Activated CD4-positive, alpha-beta memory T cell treated with anti-CD3 and anti-CD28 coated beads for 36 hours (primary cell): ENCODE data around the gene RNF114. TPM values are rescaled to one million over a fixed set of nuclear protein-coding genes. Genes with fewer than 3 reads are reported as not detected.

Experiments
- CTCF ChIA-PET: fragments of 350-600 bp; sonication (Branson Sonifier 250); formaldehyde crosslinking; loops from one replicate; lab custom pipeline; 2021; ENCODE audit warnings: antibody characterized with exemption, inconsistent platforms; lab: Charles Lee
- POLR2A ChIA-PET: fragments of 350-600 bp; sonication (Branson Sonifier 250); formaldehyde crosslinking; loops from one replicate; lab custom pipeline; 2021; ENCODE audit warnings: antibody characterized with exemption; lab: Charles Lee
- DNase-seq: peaks from one replicate; pipeline ENCODE4 v3.0.0-alpha.2; 2020
- H3K27ac Mint-ChIP-seq: one replicate; pipeline ENCODE4 v1.8.0; 2021; ENCODE audit warnings: mixed read lengths
- H3K27me3 Mint-ChIP-seq: one replicate; pipeline ENCODE4 v1.8.0; 2021; ENCODE audit warnings: mixed read lengths
- H3K36me3 Mint-ChIP-seq: one replicate; pipeline ENCODE4 v1.8.0; 2021; ENCODE audit warnings: mixed read lengths
- H3K4me1 Mint-ChIP-seq: one replicate; pipeline ENCODE4 v1.8.0; 2021; ENCODE audit warnings: low read depth, mixed read lengths
- H3K4me3 Mint-ChIP-seq: one replicate; pipeline ENCODE4 v1.8.0; 2021; ENCODE audit warnings: mild to moderate bottlenecking, mixed read lengths
- H3K9me3 Mint-ChIP-seq: one replicate; pipeline ENCODE4 v1.8.0; 2021; ENCODE audit warnings: mixed read lengths
- intact Hi-C: fragments of 100-400 bp; cut with micrococcal nuclease; formaldehyde crosslinking; loops from one replicate; pipeline ENCODE4 v1.15.1; 2023
- total RNA-seq, 2 experiments: library from RNA; stranded (reverse); gene quantifications; one replicate each; pipeline ENCODE4 v1.2.3, GENCODE V29; 2021

Gene RNF114
- total RNA-seq, 2 experiments from 2014 or later, result 72.1 to 72.4 TPM

GRCh38 chr20:49916146-49917002, 19.8 kb upstream of the RNF114 start:
- POLR2A ChIA-PET, result interaction anchor here (1.1 to 1.8 kb wide), 3 partner anchors 20 to 29 kb away, joined by 3 to 10 read pairs (median 7); partner anchors contain the start of gene RNF114
- no peaks in the 10 kb centered on the region for H3K9me3 Mint-ChIP-seq
- no peaks in the 10 kb centered on the region for H3K36me3 Mint-ChIP-seq

DNA sequence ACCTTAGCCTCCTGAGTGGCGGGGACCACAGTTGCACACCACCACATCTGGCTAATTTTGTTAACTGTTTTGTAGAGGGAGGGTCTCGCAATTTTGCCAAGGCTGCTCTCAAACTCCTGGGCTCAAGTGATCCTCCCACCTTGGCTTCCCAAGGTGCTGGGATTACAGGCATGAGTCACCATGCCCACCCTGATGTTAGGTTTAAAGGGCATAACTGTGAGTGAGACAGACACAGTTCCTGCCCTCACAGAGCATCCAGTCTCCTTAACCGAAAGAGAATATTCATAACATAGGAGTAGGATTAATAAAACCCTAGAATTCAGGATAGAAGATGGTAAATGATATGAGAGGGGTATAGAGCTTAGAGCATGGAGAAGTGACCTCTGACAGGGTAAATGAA, 17.8 kb upstream of the RNF114 start:
- H3K36me3 Mint-ChIP-seq, result no peaks in the 10 kb centered on the region
- H3K4me3 Mint-ChIP-seq, result no peak overlapping the region
- H3K9me3 Mint-ChIP-seq, result no peaks in the 10 kb centered on the region
- POLR2A ChIA-PET, result no interaction called here
- intact Hi-C loops, result no loop called here
- CTCF ChIA-PET, result interaction anchor here (0.6 kb wide), 1 partner anchor 213 kb away, joined by 3 read pairs; no protein-coding TSS in a partner anchor
- peaks cover 22% of the 10 kb centered on the region for H3K4me1 Mint-ChIP-seq
- H3K27ac Mint-ChIP-seq, result no peak overlapping the region
- no peak for DNase-seq
- peaks cover 1% of the 10 kb centered on the region for H3K27me3 Mint-ChIP-seq

More at GRCh38 chr20:49916146-49917002, 19.8 kb upstream of the RNF114 start:
- intact Hi-C loops, result no loop called here
- Mint-ChIP-seq H3K4me3 (peak overlapping the region; percentile 98), H3K27ac (peak overlapping the region; percentile 98), H3K4me1 (peaks cover 31% of the 10 kb centered on the region), H3K27me3 (no peaks in the 10 kb centered on the region)
- DNase-seq, result peak; percentile 54
- CTCF ChIA-PET, result interaction anchor here (0.9 to 3.5 kb wide), 9 partner anchors 12 to 382 kb away, joined by 3 to 16 read pairs (median 5); partner anchors contain the start of gene RNF114

- no peak for DNase-seq
- H3K27me3 Mint-ChIP-seq, result peaks cover 4% of the 10 kb centered on the region
- intact Hi-C loops, result no loop called here
- H3K4me1 Mint-ChIP-seq, result peaks cover 16% of the 10 kb centered on the region
- H3K27ac Mint-ChIP-seq, result no peak overlapping the region
- no peaks in the 10 kb centered on the region for H3K9me3 Mint-ChIP-seq
- ChIA-PET CTCF (interaction anchor here (0.6 kb wide), 1 partner anchor 214 kb away, joined by 3 read pairs; no protein-coding TSS in a partner anchor), POLR2A (no interaction called here)
- no peak overlapping the region for H3K4me3 Mint-ChIP-seq
- no peaks in the 10 kb centered on the region for H3K36me3 Mint-ChIP-seq
Measured at GRCh38 chr20:49919009-49919408, 17.2 kb upstream of the RNF114 start.

DNA sequence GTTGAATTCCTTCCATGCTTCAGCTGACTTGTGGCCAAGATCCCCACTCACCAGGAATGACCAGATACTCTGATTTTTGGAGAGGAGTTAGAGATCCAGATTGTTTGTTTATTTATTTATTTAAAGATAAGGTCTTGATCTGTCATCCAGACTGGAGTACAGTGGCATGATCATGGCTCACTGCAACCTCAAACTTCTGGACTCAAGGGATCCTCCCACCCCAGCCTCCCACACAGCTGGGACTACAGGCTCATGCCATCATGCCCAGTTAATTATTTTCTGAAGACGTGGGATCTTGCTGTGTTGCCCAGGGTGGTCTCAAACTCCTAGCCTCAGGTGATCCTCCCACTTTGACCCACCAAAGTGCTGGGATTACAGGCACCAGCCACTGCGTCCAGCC, 16.7 kb upstream of the RNF114 start:
- H3K4me3 Mint-ChIP-seq, result no peak overlapping the region
- intact Hi-C loops, result no loop called here
- no peaks in the 10 kb centered on the region for H3K36me3 Mint-ChIP-seq
- DNase-seq, result no peak
- POLR2A ChIA-PET, result no interaction called here
- H3K4me1 Mint-ChIP-seq, result peaks cover 12% of the 10 kb centered on the region
- H3K27me3 Mint-ChIP-seq, result peaks cover 4% of the 10 kb centered on the region
- no peak overlapping the region for H3K27ac Mint-ChIP-seq
- CTCF ChIA-PET, result no interaction called here
- no peaks in the 10 kb centered on the region for H3K9me3 Mint-ChIP-seq

GRCh38 chr20:49924247-49924646, 11.9 kb upstream of the RNF114 start:
- intact Hi-C loops, result no loop called here
- Mint-ChIP-seq H3K4me1 (peaks cover 5% of the 10 kb centered on the region), H3K4me3 (no peak overlapping the region), H3K27me3 (peaks cover 6% of the 10 kb centered on the region), H3K36me3 (no peaks in the 10 kb centered on the region), H3K9me3 (no peaks in the 10 kb centered on the region), H3K27ac (no peak overlapping the region)
- ChIA-PET POLR2A (no interaction called here), CTCF (interaction anchor here (0.6 to 1.0 kb wide), 2 partner anchors 79 to 314 kb away, joined by 3 to 4 read pairs; no protein-coding TSS in a partner anchor)
- DNase-seq, result no peak

GRCh38 chr20:49925901-49926454, 10.2 kb upstream of the RNF114 start:
- CTCF ChIA-PET, result interaction anchor here (0.9 to 1.9 kb wide), 3 partner anchors 11 to 145 kb away, joined by 3 to 5 read pairs (median 4); no protein-coding TSS in a partner anchor
- H3K27me3 Mint-ChIP-seq, result peaks cover 6% of the 10 kb centered on the region
- H3K9me3 Mint-ChIP-seq, result no peaks in the 10 kb centered on the region
- H3K27ac Mint-ChIP-seq, result no peak overlapping the region
- intact Hi-C loops, result loop anchor here (5.0 kb wide), 2 partner anchors 34 to 384 kb away; no protein-coding TSS in a partner anchor
- no peak overlapping the region for H3K4me3 Mint-ChIP-seq
- peaks cover 5% of the 10 kb centered on the region for H3K4me1 Mint-ChIP-seq
- H3K36me3 Mint-ChIP-seq, result no peaks in the 10 kb centered on the region
- no peak for DNase-seq
- POLR2A ChIA-PET, result no interaction called here

DNA sequence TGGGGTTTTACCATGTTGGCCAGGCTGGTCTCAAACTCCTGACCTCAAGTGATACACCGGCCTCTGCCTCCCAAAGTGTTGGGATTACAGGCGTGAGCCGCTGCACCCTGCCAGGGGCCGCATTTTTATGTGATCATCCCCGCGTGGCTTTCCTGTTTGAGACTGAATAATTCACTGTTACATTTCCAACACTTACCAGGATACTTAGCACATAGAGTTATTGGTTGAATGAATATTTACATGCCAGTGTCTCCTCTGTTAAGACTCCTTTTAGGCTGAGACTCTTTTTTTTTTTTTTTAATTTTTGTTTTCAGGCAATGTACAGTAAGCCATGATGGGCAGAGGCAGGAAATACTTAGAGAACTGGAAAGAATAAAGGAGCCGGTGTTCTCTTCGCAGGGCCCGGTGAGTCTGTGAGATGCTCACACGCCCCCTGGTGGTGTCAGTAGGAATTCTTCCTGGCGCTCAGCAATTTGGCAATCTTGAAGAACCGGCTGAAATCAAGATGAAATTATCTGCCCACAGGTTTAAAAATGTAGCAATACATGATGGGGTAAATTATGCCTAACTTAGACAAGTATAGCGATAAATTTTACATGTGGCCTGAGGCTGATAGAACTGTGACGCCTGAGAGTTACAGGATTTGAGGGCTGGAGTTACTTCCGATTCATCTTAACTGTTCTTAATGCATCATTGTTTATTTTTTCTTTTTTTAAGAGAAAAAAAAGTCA, 7.6 kb upstream of the RNF114 start:
- peak; percentile 86 for DNase-seq
- no peak overlapping the region for H3K27ac Mint-ChIP-seq
- intact Hi-C loops, result loop anchor here (2.0 to 5.0 kb wide), 3 partner anchors 36 to 386 kb away; no protein-coding TSS in a partner anchor
- no peaks in the 10 kb centered on the region for H3K36me3 Mint-ChIP-seq
- POLR2A ChIA-PET, result no interaction called here
- peaks cover 3% of the 10 kb centered on the region for H3K27me3 Mint-ChIP-seq
- CTCF ChIA-PET, result interaction anchor here (0.8 to 1.2 kb wide), 6 partner anchors 12 to 594 kb away, joined by 3 to 5 read pairs (median 3); no protein-coding TSS in a partner anchor
- H3K4me3 Mint-ChIP-seq, result no peak overlapping the region
- H3K4me1 Mint-ChIP-seq, result peaks cover 5% of the 10 kb centered on the region
- H3K9me3 Mint-ChIP-seq, result no peaks in the 10 kb centered on the region

DNA sequence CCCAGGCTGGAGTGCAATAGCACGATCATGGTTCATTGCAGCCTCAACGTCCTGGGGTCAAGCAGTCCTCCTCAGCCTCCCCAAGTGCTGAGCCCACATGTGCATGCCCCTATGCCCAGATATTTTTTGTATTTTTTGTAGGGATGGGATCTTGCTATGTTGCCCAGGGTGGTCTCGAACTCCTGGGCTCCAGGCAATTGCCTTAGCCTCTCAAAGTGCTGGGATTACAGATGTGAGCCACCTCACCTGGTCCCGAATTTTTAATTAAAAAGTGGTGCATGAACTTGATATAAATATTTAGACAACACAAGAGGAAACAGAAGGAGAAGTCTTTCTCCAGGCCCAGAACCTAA, 7.1 kb upstream of the RNF114 start:
- H3K27me3 Mint-ChIP-seq, result peaks cover 2% of the 10 kb centered on the region
- H3K4me1 Mint-ChIP-seq, result peaks cover 5% of the 10 kb centered on the region
- intact Hi-C loops, result loop anchor here (2.0 to 5.0 kb wide), 3 partner anchors 37 to 387 kb away; no protein-coding TSS in a partner anchor
- CTCF ChIA-PET, result interaction anchor here (0.8 kb wide), 1 partner anchor 594 kb away, joined by 3 read pairs; no protein-coding TSS in a partner anchor
- H3K27ac Mint-ChIP-seq, result no peak overlapping the region
- POLR2A ChIA-PET, result no interaction called here
- no peak overlapping the region for H3K4me3 Mint-ChIP-seq
- no peaks in the 10 kb centered on the region for H3K36me3 Mint-ChIP-seq
- no peak for DNase-seq
- H3K9me3 Mint-ChIP-seq, result no peaks in the 10 kb centered on the region

DNA sequence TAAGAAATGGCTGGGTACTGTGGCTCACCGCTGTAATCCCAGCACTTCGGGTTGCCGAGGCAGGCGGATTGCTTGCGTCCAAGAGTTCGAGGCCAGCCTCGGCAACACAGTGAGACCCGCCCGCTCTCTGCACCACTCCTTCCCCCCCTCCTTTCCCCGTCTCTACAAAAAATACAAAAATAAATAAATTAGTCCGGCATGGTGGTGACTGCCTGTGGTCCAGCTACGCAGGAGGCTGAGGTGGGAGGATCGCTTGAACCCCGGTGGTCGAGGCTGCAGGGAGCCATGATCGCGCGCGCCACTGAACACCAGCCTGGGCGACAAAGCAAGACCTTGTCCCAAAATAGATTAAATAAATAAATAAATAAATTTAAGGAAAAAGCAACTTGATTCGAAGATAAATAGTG, 448 bp upstream of the RNF114 start:
- Mint-ChIP-seq H3K4me1 (peaks cover 31% of the 10 kb centered on the region), H3K4me3 (peak overlapping the region; percentile 93), H3K9me3 (no peaks in the 10 kb centered on the region), H3K36me3 (peaks cover 12% of the 10 kb centered on the region), H3K27ac (no peak overlapping the region), H3K27me3 (no peaks in the 10 kb centered on the region)
- DNase-seq, result no peak
- POLR2A ChIA-PET, result interaction anchor here (0.8 to 1.8 kb wide), 3 partner anchors 15 to 212 kb away, joined by 3 to 10 read pairs (median 4); partner anchors contain the start of gene SPATA2
- intact Hi-C loops, result no loop called here
- CTCF ChIA-PET, result interaction anchor here (0.6 to 5.0 kb wide), 11 partner anchors 10 to 551 kb away, joined by 3 to 30 read pairs (median 3); partner anchors contain the start of gene SPATA2

DNA sequence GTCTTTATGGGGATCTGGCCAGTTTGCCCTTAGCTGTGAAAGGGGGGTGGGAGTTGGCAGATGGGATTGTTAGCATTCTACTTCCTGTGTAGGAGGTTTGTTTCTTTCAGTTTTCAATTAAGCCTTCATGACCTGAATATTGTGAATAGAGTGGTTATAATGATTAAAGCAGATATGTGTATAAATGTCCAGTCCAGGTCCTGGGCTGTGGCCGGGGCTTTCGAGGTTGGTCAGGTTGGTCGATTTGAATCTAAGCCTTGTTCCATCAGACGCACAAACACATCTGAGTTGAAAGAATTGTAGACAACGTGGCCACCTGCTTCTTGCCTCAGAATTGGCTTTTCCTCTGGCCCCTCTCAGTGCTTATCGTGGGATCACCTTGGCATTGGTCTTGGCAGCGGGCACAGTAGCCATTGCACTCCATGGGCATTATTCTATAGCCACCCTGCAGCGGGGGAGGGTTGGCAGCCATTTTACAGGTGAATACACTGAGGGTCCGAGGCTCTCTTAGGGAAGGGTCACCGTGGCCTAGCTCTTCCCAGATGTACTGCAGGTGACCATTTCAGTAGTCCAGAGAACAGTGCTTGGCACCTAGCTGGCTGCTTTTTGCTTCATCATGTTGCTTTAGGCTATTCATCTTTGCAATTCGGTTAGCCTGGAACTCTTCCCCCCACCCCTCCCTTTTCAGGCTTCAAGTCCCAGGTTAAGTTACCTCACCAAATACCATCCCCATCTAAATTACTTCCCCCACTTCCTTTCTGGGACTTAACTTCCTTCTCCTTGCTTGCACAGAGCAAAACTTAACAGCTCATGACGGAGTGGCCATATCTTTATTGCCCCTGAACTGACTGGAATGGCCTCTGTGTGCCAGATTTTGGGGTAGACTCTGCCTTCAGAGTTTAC, 1.1 kb downstream of the RNF114 start:
- peaks cover 20% of the 10 kb centered on the region for H3K36me3 Mint-ChIP-seq
- POLR2A ChIA-PET, result interaction anchor here (0.7 to 1.9 kb wide), 5 partner anchors 10 to 342 kb away, joined by 3 to 12 read pairs (median 3); partner anchors contain the start of gene SLC9A8
- peak overlapping the region; percentile 93 for H3K4me3 Mint-ChIP-seq
- CTCF ChIA-PET, result interaction anchor here (0.6 to 5.0 kb wide), 9 partner anchors 9 to 396 kb away, joined by 3 to 30 read pairs (median 3); partner anchors contain the start of gene SPATA2
- H3K9me3 Mint-ChIP-seq, result no peaks in the 10 kb centered on the region
- peaks cover 39% of the 10 kb centered on the region for H3K4me1 Mint-ChIP-seq
- H3K27me3 Mint-ChIP-seq, result no peaks in the 10 kb centered on the region
- intact Hi-C loops, result no loop called here
- peak overlapping the region; percentile 71 for H3K27ac Mint-ChIP-seq
- no peak for DNase-seq
